Keratinocyte (primary cell): Measurements from ENCODE around the gene PRKN. TPM values are rescaled to one million over a fixed set of nuclear protein-coding genes. Genes with fewer than 3 reads are reported as not detected.

Source experiments
- DNase-seq: peaks from one replicate; pipeline ENCODE4 v3.0.0-alpha.2; 2011; ENCODE audit warnings: low read depth, missing footprints, low spot score
- FAIRE-seq: peaks from 2 replicates; lab custom pipeline; 2011; peaks lifted over from hg19 to GRCh38; lab: Jason Lieb, UNC
- H2AFZ ChIP-seq: 2 replicates; pipeline ENCODE4 v1.6.0; 2012; ENCODE audit warnings: low read length, control low read depth, inconsistent platforms; ENCODE audit not compliant: control insufficient read depth
- H3K27ac ChIP-seq: 2 replicates; pipeline ENCODE4 v1.5.1; 2011; ENCODE audit warnings: low read length; ENCODE audit not compliant: control insufficient read depth, insufficient read depth
- H3K27me3 ChIP-seq: 3 replicates; pipeline ENCODE4 v1.6.0; 2011; ENCODE audit warnings: low read length; ENCODE audit not compliant: control insufficient read depth, insufficient read depth; ENCODE audit errors: extremely low read depth
- H3K36me3 ChIP-seq, 2 experiments: 2 replicates in 1 of 2; 3 replicates in 1 of 2; pipeline ENCODE4 v1.5.1; 2011; ENCODE audit warnings: low read length in 2 of 2, mild to moderate bottlenecking in 1 of 2; ENCODE audit not compliant: control insufficient read depth in 2 of 2, insufficient read depth in 2 of 2; ENCODE audit errors: extremely low read depth in 1 of 2
- H3K4me1 ChIP-seq: 3 replicates; pipeline ENCODE4 v1.5.1; 2011; ENCODE audit warnings: low read length; ENCODE audit not compliant: control insufficient read depth, insufficient read depth; ENCODE audit errors: extremely low read depth
- H3K4me2 ChIP-seq: 3 replicates; pipeline ENCODE4 v1.6.0; 2011; ENCODE audit warnings: low read depth, low read length; ENCODE audit not compliant: control insufficient read depth, insufficient read depth; ENCODE audit errors: extremely low read depth
- H3K4me3 ChIP-seq, 3 experiments: fragments of 200-600 bp in 1 of 3; sonication (generic) in 1 of 3; 2 replicates in 2 of 3; 3 replicates in 1 of 3; pipeline ENCODE4 v1.5.1; 2011 to 2016; ENCODE audit warnings: low read length in 3 of 3, mild to moderate bottlenecking in 3 of 3, control low read depth in 2 of 3, inconsistent platforms in 1 of 3, low read depth in 1 of 3, mixed read lengths in 1 of 3, mixed run types in 1 of 3, moderate library complexity in 1 of 3; ENCODE audit not compliant: control insufficient read depth in 2 of 3, insufficient read depth in 2 of 3; ENCODE audit errors: extremely low read depth in 1 of 3
- H3K79me2 ChIP-seq: 2 replicates; pipeline ENCODE4 v1.6.0; 2012; ENCODE audit warnings: low read length; ENCODE audit not compliant: control insufficient read depth, insufficient read depth
- H3K9ac ChIP-seq: 3 replicates; pipeline ENCODE4 v1.6.0; 2011; ENCODE audit warnings: low read length; ENCODE audit not compliant: control insufficient read depth, insufficient read depth; ENCODE audit errors: extremely low read depth
- H3K9me1 ChIP-seq: 3 replicates; pipeline ENCODE4 v1.6.0; 2011; ENCODE audit warnings: low read length; ENCODE audit not compliant: control insufficient read depth, insufficient read depth; ENCODE audit errors: extremely low read depth
- H3K9me3 ChIP-seq: 2 replicates; pipeline ENCODE4 v1.5.1; 2012; ENCODE audit warnings: low read depth, low read length; ENCODE audit not compliant: control insufficient read depth
- H4K20me1 ChIP-seq: 3 replicates; pipeline ENCODE4 v1.6.0; 2011; ENCODE audit warnings: low read length; ENCODE audit not compliant: control insufficient read depth, insufficient read depth; ENCODE audit errors: extremely low read depth
- CTCF ChIP-seq, 3 experiments: IDR thresholded peaks in 1 of 3; conservative IDR thresholded peaks in 1 of 3; optimal IDR thresholded peaks in 1 of 3; 2 replicates in 2 of 3; 3 replicates in 1 of 3; pipeline versions ENCODE3 to v1.5.1; 2011; ENCODE audit warnings: low read length in 3 of 3, mild to moderate bottlenecking in 3 of 3, moderate library complexity in 2 of 3, control low read depth in 1 of 3, inconsistent platforms in 1 of 3; ENCODE audit not compliant: insufficient read depth in 2 of 3; ENCODE audit errors: extremely low read depth in 1 of 3
- EZH2 ChIP-seq: IDR thresholded peaks from one replicate; pipeline ENCODE4 v1.6.1; 2012; ENCODE audit warnings: inconsistent platforms, mild to moderate bottlenecking, low read length, moderate library complexity
- dilution Hi-C: fragments of 300-500 bp; cut with MboI; formaldehyde crosslinking; loops from one replicate; pipeline ENCODE4 v1.7.0; 2020; ENCODE audit warnings: low sequenced_read_pairs; ENCODE audit not compliant: extremely low pct_ligation_motif_present
- polyA plus RNA-seq, 5 experiments: library from polyadenylated mRNA; depleted of rRNA in 3 of 5; stranded (reverse) in 3 of 5; stranded (forward) in 1 of 5; unstranded in 1 of 5; fragments of >200 nt; gene quantifications; 1 replicate in 1 of 5; 2 replicates in 3 of 5; 3 replicates in 1 of 5; pipeline versions ENCODE4 v1.2.1 to v1.2.3, GENCODE V29; 2011 to 2012; ENCODE audit warnings: missing spikeins in 2 of 5, low read depth in 1 of 5, low replicate concordance in 1 of 5

The PRKN gene
- polyA plus RNA-seq, 1 donor (not counting 4 experiments of a cell fraction or from before 2014, with no cell fraction given), result 0.67 TPM

- TF ChIP-seq CTCF (optimal IDR thresholded peaks at IDR 0.05 in 1 of 3, IDR thresholded peaks at IDR 0.05 in 1 of 3, conservative IDR thresholded peaks at IDR 0.05 in 1 of 3; ENCODE audit: extremely low read depth in 1 of 3, insufficient read depth in 2 of 3, low read length in 3 of 3) (no peak), EZH2 (no peak)
- H3K27ac ChIP-seq, result no peak overlapping the region
- no peaks in the 10 kb centered on the region for H4K20me1 ChIP-seq
- FAIRE-seq (no peak), DNase-seq (no peak)
- no peak overlapping the region for H3K9ac ChIP-seq
- no peaks in the 10 kb centered on the region for H3K9me3 ChIP-seq
- no peaks in the 10 kb centered on the region for H3K79me2 ChIP-seq
- no peak overlapping the region for H2AFZ ChIP-seq
- H3K4me3 ChIP-seq, result no peak overlapping the region
- no peaks in the 10 kb centered on the region for H3K36me3 ChIP-seq
- H3K27me3 ChIP-seq, result no peaks in the 10 kb centered on the region
- H3K4me2 ChIP-seq, result no peak overlapping the region
- no peaks in the 10 kb centered on the region for H3K9me1 ChIP-seq
- no peaks in the 10 kb centered on the region for H3K4me1 ChIP-seq
- dilution Hi-C loops, result no loop called here
These were observed 166.7 kb downstream of the PRKN start for GRCh38 chr6:162560891-162561290.

- Histone ChIP-seq H3K9me3 (no peaks in the 10 kb centered on the region), H4K20me1 (no peaks in the 10 kb centered on the region), H3K9me1 (no peaks in the 10 kb centered on the region), H3K4me2 (no peak overlapping the region), H3K27ac (no peak overlapping the region), H2AFZ (no peak overlapping the region), H3K4me1 (no peaks in the 10 kb centered on the region), H3K4me3 (no peak overlapping the region), H3K79me2 (no peaks in the 10 kb centered on the region), H3K27me3 (no peaks in the 10 kb centered on the region), H3K36me3 (no peaks in the 10 kb centered on the region), H3K9ac (no peak overlapping the region)
- no peak for TF ChIP-seq CTCF (optimal IDR thresholded peaks at IDR 0.05 in 1 of 3, IDR thresholded peaks at IDR 0.05 in 1 of 3, conservative IDR thresholded peaks at IDR 0.05 in 1 of 3; ENCODE audit: extremely low read depth in 1 of 3, insufficient read depth in 2 of 3, low read length in 3 of 3)
- no peak for TF ChIP-seq EZH2
- no peak for FAIRE-seq
- no peak for DNase-seq
- dilution Hi-C loops, result no loop called here
These were observed 173.0 kb downstream of the PRKN start for GRCh38 chr6:162554531-162554930.
